ENCODE data around the gene RMC1.

DNA sequence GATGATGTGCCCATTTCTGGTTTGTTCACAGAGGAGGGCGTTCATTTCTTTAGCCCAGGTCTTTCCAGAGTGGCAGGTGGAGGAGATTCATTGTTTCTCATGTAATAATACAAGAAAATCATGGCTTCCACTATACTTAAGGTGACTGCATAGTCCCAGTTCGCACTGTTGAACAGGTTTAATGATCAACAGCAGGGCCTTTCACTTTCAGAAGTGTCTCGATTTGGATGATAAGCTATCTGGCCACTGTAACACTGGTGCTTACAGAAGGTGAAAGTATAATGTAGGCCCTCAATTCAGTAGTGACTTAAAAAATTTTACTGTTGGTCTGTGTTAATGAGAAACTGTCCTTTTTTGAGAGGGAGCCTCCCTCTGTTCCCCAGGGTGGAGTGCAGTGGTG, 1.4 kb downstream of the RMC1 start:
- TF ChIP-seq POLR2A (IDR thresholded peaks at IDR 0.05): no peak
- TF ChIP-seq, protein P1, sequence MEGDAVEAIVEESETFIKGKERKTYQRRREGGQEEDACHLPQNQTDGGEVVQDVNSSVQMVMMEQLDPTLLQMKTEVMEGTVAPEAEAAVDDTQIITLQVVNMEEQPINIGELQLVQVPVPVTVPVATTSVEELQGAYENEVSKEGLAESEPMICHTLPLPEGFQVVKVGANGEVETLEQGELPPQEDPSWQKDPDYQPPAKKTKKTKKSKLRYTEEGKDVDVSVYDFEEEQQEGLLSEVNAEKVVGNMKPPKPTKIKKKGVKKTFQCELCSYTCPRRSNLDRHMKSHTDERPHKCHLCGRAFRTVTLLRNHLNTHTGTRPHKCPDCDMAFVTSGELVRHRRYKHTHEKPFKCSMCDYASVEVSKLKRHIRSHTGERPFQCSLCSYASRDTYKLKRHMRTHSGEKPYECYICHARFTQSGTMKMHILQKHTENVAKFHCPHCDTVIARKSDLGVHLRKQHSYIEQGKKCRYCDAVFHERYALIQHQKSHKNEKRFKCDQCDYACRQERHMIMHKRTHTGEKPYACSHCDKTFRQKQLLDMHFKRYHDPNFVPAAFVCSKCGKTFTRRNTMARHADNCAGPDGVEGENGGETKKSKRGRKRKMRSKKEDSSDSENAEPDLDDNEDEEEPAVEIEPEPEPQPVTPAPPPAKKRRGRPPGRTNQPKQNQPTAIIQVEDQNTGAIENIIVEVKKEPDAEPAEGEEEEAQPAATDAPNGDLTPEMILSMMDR (IDR thresholded peaks at IDR 0.05): no peak
- no peak for TF ChIP-seq POLR2AphosphoS5 (IDR thresholded peaks at IDR 0.05)
- no peak for TF ChIP-seq EP300 (IDR thresholded peaks at IDR 0.05)
